ENCODE measurements around the gene SLC25A26. TPM values are rescaled to one million over a fixed set of nuclear protein-coding genes. Genes with fewer than 3 reads are reported as not detected.
A peak's percentile ranks its signal among the peaks of the same experiment; 100 is the strongest.

SLC25A26 gene
- total RNA-seq, 1 donor from 2014 or later = 20.8 TPM

GRCh38 chr3:66227051-66227450 lies 6.2 kb downstream of the SLC25A26 start:
- DNase-seq = no peak

GRCh38 chr3:66227915-66228314 lies 7.1 kb downstream of the SLC25A26 start:
- no peak for DNase-seq

- DNase-seq = no peak
Measured at GRCh38 chr3:66228707-66229106, 7.9 kb downstream of the SLC25A26 start.

GRCh38 chr3:66229931-66230330 lies 9.1 kb downstream of the SLC25A26 start:
- DNase-seq = no peak

GRCh38 chr3:66233033-66233432 lies 12.2 kb downstream of the SLC25A26 start:
- no peak for DNase-seq

- peak; percentile 15 for DNase-seq
Measured at GRCh38 chr3:66236281-66236680, 15.5 kb downstream of the SLC25A26 start.

DNA sequence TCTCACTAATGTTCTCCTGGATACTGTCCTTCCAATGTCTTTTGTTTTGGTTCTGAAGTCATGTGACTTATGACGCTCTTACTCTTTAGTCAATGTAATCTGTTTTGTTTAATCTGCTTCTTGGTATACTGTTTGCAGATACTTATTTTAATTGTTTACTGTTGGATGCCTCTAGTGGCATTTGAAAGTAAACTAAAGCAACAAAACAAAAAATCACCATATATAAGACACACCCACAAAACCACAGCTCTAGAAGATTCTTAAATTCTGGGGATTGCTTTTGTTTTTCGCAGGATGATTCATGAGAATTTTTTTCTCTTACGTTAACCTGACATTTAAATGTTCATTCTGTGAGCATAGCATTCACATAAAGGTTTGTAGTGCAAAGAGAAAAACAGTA lies 16.8 kb downstream of the SLC25A26 start:
- DNase-seq = no peak

GRCh38 chr3:66239513-66240123 lies 18.8 kb downstream of the SLC25A26 start:
- no peak for DNase-seq

DNA sequence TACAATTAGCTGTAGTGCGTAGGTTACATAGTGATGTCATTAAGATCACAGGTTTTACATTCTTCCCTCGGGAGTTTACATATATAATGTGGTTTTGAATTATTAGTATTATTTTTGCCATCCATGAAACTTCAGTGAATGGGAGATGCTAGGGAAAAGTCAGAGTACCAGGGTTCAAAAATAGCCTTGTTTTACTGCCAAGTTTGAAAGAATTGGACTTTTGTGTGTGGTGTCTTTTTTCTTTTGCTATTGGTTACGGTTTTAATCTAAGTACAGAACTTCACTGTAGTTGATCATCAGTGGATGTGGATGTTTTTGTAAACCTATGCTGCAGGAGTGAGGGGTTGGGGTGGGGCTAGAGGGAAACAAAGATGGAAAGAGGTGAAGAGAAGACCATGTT lies 20.7 kb downstream of the SLC25A26 start:
- DNase-seq = no peak

GRCh38 chr3:66242788-66243464 lies 22.1 kb downstream of the SLC25A26 start:
- DNase-seq = no peak

DNA sequence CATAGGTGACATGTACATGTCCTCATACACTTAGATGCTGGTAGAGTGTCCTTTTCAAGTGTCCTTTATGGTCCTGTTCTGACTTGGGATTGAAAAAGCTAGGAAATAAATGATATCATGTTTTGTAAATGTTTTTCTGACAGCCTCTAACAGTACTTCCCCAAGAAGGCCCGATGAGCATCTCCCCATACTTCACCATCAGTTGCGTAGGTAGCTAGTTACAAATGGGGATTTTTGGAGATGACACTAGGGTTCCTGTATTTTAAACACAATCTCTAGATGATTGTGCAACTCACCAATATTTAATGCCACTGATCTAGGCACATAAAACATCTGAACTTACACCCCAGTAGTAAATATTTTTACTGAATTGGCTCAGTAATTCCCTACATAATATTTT lies 27.8 kb downstream of the SLC25A26 start:
- DNase-seq = no peak

DNA sequence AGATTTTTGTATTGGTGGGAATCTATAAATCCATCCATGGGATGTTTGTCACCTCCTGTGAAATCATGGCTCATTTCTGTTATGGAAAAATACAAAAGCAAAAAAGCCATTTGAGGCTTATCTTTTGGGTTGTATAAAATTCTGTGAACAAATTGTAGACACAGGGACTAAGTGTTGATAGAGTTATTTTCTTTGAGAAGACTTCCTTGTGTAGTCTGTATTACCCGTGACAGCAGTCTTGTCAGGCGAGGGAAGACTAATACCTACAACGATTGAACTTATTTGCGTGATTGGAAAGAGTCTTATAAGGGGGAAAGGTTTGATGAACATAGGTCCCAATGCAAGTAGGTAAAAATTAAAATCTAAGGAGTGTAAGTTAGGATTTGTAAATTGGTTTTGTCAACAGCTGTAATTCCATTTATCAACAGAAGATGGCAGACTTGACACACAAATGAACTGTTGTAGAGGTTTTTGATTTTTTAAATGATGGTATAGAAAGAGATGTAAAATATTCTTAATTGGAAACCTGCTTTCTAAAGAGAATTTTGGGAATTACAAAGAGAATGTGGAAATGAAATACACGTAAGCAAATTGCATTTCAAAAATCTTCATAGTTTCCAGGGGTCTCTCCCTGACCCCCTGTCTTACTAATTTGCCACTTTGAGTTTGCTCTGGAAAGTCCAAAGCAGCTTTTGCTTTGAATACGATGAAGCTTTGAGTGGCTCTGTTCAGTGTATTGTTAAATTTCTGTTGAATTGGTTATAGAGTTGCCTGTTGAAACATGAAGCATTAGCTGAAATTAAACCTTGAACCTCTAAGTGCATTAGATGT lies 33.2 kb downstream of the SLC25A26 start:
- DNase-seq = peak; percentile 75

GRCh38 chr3:66255865-66256264 lies 35.1 kb downstream of the SLC25A26 start:
- no peak for DNase-seq

DNA sequence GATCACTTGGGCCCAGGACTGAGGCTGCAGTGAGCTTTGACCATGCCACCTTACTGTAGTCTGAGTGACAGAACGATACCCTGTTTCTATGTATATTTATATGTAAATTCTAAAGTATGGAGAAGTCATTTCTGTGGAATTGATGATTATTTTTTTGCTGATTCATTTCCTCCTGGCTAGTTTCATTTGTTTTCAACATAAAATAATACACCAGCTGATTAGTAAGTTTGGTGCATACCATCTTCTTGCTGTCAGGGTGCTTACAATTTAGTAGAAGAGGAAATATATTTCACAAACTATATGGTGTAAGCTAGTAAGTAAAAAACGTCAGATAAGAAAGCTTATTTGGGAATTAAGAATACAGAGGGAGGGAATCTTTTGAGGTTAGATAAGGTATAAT lies 36.0 kb downstream of the SLC25A26 start:
- DNase-seq = peak; percentile 18

DNA sequence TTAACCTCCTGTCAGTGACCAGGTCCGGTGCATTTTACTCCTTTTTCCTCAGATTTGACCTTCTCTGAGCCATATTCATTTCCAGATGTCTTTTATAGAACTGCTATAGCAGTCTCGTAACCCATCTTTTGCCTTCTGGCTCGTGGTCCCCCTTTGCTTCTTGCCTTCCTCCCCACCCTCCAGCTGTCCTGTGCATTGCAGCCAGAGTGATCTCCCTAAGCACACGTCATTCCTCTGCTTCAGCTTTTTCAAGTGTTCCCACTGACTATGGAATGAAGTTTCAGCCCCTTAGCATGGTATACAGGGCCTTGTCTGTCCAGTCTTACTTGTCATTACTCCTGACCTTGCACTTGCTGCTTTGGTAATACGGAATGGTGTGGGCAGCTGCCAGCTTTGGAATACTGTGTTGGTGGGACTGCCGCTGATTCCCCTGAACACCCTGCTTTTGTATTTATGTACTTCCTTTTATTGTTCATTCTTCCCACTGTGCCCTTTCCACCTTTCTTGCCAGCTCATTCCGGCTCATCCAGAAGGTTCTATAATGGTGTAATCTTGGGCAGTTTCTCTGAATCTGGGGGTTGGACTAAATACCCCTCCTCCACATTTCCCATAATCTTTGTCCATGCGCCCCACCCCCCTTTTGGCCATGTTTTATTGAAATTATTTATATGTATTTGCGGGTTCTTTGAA lies 38.9 kb downstream of the SLC25A26 start:
- peak; percentile 37 for DNase-seq

DNA sequence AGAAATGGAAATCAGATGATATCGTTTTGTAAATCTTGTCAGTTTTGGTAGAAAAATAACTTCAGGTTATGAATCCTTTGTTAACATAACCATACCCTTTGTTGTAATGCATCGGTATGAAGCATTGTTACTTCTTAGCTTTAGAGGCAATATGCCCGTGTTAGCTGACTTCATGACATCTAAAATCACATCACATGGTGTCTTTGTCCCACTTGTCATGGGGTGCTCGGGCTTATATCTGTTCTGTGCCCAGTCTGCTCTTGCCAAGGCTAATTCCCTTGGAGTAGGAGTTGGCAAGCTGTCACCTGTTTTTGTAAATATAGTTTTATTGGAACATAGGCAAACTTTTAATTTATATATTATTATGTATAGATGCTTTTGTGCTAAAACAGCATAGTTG lies 39.6 kb downstream of the SLC25A26 start:
- DNase-seq = no peak

DNA sequence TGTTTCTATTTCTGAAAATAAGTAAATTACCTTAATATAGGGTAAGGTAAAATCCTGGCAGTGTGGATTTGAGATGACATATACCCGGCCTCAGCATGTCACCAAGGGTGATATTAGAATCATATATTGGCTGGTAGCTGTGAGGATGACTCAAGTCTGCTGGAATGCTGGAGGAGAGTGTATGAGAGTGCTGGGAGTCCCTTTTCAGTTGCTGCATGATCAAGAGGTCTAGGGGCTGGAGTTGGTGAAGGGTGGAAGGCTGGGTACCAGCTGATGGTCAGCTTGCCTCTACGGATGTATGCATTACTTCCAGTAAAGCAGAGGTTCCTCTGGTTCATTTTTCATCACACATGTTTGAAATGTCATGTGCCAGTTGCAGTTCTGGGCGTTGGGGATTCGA lies 40.6 kb downstream of the SLC25A26 start:
- no peak for DNase-seq

DNA sequence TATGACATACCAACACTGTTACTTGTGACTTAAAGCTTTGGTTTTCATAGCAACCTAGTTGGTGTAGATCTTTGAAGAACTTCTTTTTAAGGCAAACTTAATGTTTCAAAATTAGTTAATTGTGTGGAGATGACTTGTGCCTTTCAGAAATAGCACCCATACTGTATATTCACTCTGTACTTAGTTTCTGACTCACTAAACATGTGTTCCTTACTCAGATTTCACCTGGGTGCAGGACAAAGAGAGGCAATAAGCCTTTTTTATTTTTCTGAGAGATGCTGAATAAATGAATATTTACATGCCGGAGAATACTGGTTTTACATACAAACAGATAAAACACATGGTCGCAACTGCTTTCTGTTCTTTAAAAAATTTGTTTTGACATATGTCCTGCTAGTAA lies 44.8 kb downstream of the SLC25A26 start:
- no peak for DNase-seq

- no peak for DNase-seq
Measured at GRCh38 chr3:66266551-66266950, 45.8 kb downstream of the SLC25A26 start.

- DNase-seq = no peak
Measured at GRCh38 chr3:66267031-66267430, 46.2 kb downstream of the SLC25A26 start.

GRCh38 chr3:66267906-66268305 lies 47.1 kb downstream of the SLC25A26 start:
- DNase-seq = no peak

DNA sequence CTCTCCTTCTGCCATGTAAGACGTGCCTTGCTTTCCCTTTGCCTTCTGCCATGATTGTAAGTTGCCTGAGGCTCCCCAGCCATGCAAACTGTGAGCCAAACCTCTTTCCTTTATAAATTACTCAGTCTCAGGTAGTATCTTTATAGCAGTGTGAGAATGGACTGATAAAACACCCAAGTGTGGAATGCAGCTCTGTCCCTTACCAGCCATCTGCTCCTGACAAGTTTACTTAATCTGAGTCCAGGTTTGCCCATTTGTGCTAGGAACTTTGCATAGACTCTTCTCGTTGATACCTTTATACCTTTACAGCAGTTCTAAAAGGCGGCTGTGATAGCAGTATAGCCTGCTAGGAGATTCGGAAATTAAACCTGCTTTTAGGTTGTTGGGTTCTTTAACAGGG lies 48.1 kb downstream of the SLC25A26 start:
- no peak for DNase-seq

DNA sequence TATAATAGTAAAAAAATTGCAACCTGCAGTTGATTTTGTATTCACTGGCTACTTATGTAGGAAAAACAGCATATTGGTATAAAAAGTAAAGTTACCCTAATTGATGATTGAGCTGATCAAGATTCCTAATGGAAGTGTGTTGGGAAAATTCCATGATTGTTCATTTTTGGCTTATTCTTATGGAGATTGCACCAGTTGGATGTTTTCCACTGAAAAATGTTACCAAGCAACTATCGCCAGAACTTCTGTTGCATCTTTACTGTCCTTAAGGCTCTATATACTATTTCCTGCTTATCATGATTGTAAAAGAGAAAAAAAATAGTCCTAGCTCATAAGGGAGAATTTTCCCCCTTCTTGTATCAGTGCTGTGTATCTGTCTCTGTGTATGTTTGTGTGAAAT lies 48.6 kb downstream of the SLC25A26 start:
- no peak for DNase-seq

All from dermis blood vessel endothelial cell (primary cell).